GM12865 (cell line): ENCODE measurements around the gene XPR1.

Experiments used
- DNase-seq: peaks from one replicate; pipeline ENCODE4 v3.0.0; 2010; ENCODE audit warnings: low read depth
- H3K4me3 ChIP-seq: 2 replicates; pipeline ENCODE4 v1.5.1; 2011; ENCODE audit warnings: mild to moderate bottlenecking, low read depth, low read length, control low read depth
- TF ChIP-seq, protein P1 (sequence below): IDR thresholded peaks from 2 replicates; pipeline ENCODE4 v1.5.1; 2011; ENCODE audit warnings: low read length, control low read depth, low read depth, inconsistent platforms; ENCODE audit not compliant: insufficient read depth; ENCODE audit errors: missing control alignments

XPR1 gene

DNA sequence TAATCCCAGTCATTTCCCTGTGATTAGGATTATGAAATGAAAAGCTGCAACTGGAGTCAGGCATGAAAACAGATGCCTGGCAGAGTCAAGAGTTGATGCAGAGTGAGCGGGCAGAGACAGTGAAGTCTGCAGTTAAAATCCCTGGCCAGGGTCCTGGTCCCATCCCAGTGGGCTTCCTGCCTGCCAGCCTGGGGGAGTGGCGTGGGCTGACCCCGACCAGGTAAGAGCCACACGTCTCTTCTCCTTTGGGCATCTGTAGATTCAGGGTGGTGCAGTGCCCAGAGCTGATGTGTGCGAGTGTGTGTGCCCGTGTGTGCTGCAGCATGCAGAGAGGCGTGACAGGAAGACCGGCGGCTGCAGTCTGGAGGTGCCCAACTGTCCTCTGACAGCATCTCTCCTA is 274.7 kb downstream of the XPR1 start:
- DNase-seq = no peak
- TF ChIP-seq, protein P1, sequence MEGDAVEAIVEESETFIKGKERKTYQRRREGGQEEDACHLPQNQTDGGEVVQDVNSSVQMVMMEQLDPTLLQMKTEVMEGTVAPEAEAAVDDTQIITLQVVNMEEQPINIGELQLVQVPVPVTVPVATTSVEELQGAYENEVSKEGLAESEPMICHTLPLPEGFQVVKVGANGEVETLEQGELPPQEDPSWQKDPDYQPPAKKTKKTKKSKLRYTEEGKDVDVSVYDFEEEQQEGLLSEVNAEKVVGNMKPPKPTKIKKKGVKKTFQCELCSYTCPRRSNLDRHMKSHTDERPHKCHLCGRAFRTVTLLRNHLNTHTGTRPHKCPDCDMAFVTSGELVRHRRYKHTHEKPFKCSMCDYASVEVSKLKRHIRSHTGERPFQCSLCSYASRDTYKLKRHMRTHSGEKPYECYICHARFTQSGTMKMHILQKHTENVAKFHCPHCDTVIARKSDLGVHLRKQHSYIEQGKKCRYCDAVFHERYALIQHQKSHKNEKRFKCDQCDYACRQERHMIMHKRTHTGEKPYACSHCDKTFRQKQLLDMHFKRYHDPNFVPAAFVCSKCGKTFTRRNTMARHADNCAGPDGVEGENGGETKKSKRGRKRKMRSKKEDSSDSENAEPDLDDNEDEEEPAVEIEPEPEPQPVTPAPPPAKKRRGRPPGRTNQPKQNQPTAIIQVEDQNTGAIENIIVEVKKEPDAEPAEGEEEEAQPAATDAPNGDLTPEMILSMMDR = no peak
- H3K4me3 ChIP-seq = no peak overlapping the region

GRCh38 chr1:180907313-180908055 is 275.7 kb downstream of the XPR1 start:
- TF ChIP-seq, protein P1 = no peak
- no peak overlapping the region for H3K4me3 ChIP-seq
- no peak for DNase-seq

- H3K4me3 ChIP-seq = no peak overlapping the region
Observed at GRCh38 chr1:180908074-180908765, 276.4 kb downstream of the XPR1 start.

GRCh38 chr1:180909005-180909414 is 277.2 kb downstream of the XPR1 start:
- DNase-seq = peak; percentile 32
- TF ChIP-seq, protein P1 = no peak
- H3K4me3 ChIP-seq = no peak overlapping the region

More at GRCh38 chr1:180908074-180908765, 276.4 kb downstream of the XPR1 start:
- DNase-seq = no peak
- TF ChIP-seq, protein P1 = no peak

- TF ChIP-seq, protein P1 = no peak
- no peak overlapping the region for H3K4me3 ChIP-seq
- DNase-seq = no peak
Observed at GRCh38 chr1:180909462-180909976, 277.7 kb downstream of the XPR1 start.

- peak overlapping the region; percentile 21 for H3K4me3 ChIP-seq
- DNase-seq = no peak
- TF ChIP-seq, protein P1 = no peak
Observed at GRCh38 chr1:180911640-180912191, 279.9 kb downstream of the XPR1 start.
